Measurements from ENCODE around the gene DPP9. TPM values are rescaled to one million over a fixed set of nuclear protein-coding genes. Genes with fewer than 3 reads are reported as not detected.
A peak's percentile ranks its signal among the peaks of the same experiment; 100 is the strongest.

DPP9 gene
- total RNA-seq, 1 donor from 2014 or later, result 17.1 TPM

DNA sequence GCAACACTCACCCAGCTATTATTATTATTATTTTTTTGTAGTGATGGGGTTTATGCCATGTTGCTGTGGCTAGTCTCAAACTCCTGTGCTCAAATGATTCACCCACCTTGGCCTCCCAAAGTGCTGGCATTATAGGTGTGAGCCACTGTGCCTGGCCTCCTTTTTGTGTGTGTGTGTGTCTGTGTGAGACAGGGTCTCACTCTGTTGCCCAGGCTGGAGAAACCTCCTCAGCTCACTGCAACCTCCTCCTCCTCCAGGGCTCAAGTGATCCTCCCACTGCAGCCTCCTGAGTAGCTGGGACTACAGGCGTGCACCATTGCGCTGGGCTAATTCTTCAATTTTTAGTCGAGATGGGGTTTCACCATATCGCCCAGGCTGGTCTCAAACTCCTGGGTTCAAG, 49.9 kb downstream of the DPP9 start:
- Mint-ChIP-seq H3K36me3 (peaks cover 1% of the 10 kb centered on the region), H3K27ac (no peak overlapping the region), H3K27me3 (ENCODE audit: insufficient read depth, low read depth) (peaks cover 8% of the 10 kb centered on the region), H3K9me3 (no peaks in the 10 kb centered on the region), H3K4me1 (peaks cover 34% of the 10 kb centered on the region), H3K4me3 (no peak overlapping the region)
- Histone ChIP-seq H3K79me2 (ENCODE audit: low read depth) (peaks cover 13% of the 10 kb centered on the region), H2AFZ (replicated peaks) (no peak overlapping the region), H3K27me3 (no peaks in the 10 kb centered on the region), H3K4me1 (peaks cover 3% of the 10 kb centered on the region), H3K9ac (no peak overlapping the region), H3K36me3 (no peaks in the 10 kb centered on the region), H4K20me1 (ENCODE audit: low read depth) (no peaks in the 10 kb centered on the region), H3K4me2 (no peak overlapping the region), H3K9me3 (ENCODE audit: low read depth) (no peaks in the 10 kb centered on the region), H3K27ac (no peak overlapping the region), H3F3A (ENCODE audit: low read depth) (peaks cover 41% of the 10 kb centered on the region), H3K4me3 (no peak overlapping the region)
- no peak for DNase-seq (ENCODE audit: low spot score)
- TF ChIP-seq EZH2 (IDR thresholded peaks at IDR 0.05) (no peak), EZH2phosphoT487 (IDR thresholded peaks at IDR 0.05) (no peak)
- TF ChIP-seq, protein P1, sequence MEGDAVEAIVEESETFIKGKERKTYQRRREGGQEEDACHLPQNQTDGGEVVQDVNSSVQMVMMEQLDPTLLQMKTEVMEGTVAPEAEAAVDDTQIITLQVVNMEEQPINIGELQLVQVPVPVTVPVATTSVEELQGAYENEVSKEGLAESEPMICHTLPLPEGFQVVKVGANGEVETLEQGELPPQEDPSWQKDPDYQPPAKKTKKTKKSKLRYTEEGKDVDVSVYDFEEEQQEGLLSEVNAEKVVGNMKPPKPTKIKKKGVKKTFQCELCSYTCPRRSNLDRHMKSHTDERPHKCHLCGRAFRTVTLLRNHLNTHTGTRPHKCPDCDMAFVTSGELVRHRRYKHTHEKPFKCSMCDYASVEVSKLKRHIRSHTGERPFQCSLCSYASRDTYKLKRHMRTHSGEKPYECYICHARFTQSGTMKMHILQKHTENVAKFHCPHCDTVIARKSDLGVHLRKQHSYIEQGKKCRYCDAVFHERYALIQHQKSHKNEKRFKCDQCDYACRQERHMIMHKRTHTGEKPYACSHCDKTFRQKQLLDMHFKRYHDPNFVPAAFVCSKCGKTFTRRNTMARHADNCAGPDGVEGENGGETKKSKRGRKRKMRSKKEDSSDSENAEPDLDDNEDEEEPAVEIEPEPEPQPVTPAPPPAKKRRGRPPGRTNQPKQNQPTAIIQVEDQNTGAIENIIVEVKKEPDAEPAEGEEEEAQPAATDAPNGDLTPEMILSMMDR (IDR thresholded peaks at IDR 0.05), result no peak

DNA sequence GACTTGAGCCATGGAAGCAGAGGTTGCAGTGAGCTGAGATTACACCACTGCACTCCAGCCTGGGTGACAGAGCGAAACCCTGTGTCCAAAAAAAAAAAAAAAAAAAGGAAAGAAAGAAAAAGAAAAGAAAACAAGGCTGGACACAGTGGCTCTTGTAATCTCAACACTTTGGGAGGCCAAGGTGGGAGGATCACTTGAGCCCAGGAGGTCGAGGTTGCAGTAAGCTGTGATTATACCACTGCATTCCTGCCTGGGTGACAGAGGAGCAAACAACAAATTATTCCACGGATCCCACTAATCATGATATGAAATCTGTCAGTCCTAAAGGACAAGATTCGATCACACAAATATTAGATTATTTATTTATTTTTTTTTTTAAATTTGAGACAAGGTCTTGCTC, 50.4 kb downstream of the DPP9 start:
- no peaks in the 10 kb centered on the region for H3K36me3 ChIP-seq
- H3K4me1 ChIP-seq, result peaks cover 3% of the 10 kb centered on the region
- no peak overlapping the region for H3K27ac ChIP-seq
- no peak overlapping the region for H3K9ac ChIP-seq
- Mint-ChIP-seq H3K9me3 (no peaks in the 10 kb centered on the region), H3K27me3 (ENCODE audit: insufficient read depth, low read depth) (peaks cover 8% of the 10 kb centered on the region), H3K36me3 (peaks cover 2% of the 10 kb centered on the region), H3K27ac (no peak overlapping the region), H3K4me1 (peaks cover 37% of the 10 kb centered on the region), H3K4me3 (peak overlapping the region; percentile 18)
- no peaks in the 10 kb centered on the region for H3K27me3 ChIP-seq
- H2AFZ ChIP-seq (replicated peaks), result no peak overlapping the region
- H4K20me1 ChIP-seq (ENCODE audit: low read depth), result no peaks in the 10 kb centered on the region
- TF ChIP-seq, protein P1 (IDR thresholded peaks at IDR 0.05), result no peak
- TF ChIP-seq EZH2phosphoT487 (IDR thresholded peaks at IDR 0.05) (no peak), EZH2 (IDR thresholded peaks at IDR 0.05) (no peak)
- no peaks in the 10 kb centered on the region for H3K9me3 ChIP-seq (ENCODE audit: low read depth)
- H3F3A ChIP-seq (ENCODE audit: low read depth), result peaks cover 39% of the 10 kb centered on the region
- DNase-seq (ENCODE audit: low spot score), result no peak
- H3K4me2 ChIP-seq, result no peak overlapping the region
- no peak overlapping the region for H3K4me3 ChIP-seq
- peaks cover 18% of the 10 kb centered on the region for H3K79me2 ChIP-seq (ENCODE audit: low read depth)

DNA sequence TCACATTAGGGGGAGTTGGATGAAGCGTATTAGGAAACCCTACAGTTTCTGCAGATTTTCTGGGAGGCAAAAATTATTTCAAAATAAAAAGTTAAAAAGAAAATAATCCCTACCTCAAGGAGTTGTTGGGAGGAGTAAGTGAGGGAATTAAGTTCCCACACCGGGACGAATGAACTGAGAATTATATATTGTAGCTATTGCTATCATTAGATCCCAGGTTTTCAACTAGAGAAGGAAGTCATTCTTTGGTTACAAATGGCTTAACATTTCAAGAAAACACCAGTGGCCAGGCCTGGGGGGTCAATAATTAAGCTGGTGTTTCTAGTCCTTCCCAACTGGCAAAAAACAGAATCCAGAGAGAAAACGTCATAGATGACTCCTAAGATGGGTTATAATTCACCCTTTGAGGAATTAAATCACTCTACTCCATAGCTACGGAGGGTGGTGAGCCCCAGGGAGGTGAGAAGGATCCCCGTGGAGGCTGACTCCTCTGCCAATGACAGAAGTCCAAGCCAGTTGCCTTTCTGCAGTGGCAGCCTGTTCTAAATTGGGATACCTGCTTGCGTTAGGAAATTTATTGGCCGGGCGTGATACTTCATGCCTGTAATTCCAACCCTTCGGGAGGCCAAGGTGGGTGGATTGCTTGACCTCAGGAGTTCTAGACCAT, 52.3 kb downstream of the DPP9 start:
- Histone ChIP-seq H3K36me3 (no peaks in the 10 kb centered on the region), H3K27me3 (no peaks in the 10 kb centered on the region), H3F3A (ENCODE audit: low read depth) (peaks cover 27% of the 10 kb centered on the region), H3K9me3 (ENCODE audit: low read depth) (no peaks in the 10 kb centered on the region), H3K79me2 (ENCODE audit: low read depth) (peaks cover 21% of the 10 kb centered on the region), H3K4me2 (no peak overlapping the region), H3K4me3 (no peak overlapping the region), H3K4me1 (peaks cover 3% of the 10 kb centered on the region), H4K20me1 (ENCODE audit: low read depth) (no peaks in the 10 kb centered on the region), H3K27ac (no peak overlapping the region), H3K9ac (no peak overlapping the region), H2AFZ (replicated peaks) (no peak overlapping the region)
- Mint-ChIP-seq H3K27me3 (ENCODE audit: insufficient read depth, low read depth) (peaks cover 4% of the 10 kb centered on the region), H3K27ac (no peak overlapping the region), H3K9me3 (no peaks in the 10 kb centered on the region), H3K4me3 (peak overlapping the region; percentile 84), H3K36me3 (peaks cover 5% of the 10 kb centered on the region), H3K4me1 (peaks cover 30% of the 10 kb centered on the region)
- TF ChIP-seq, protein P1 (IDR thresholded peaks at IDR 0.05), result no peak
- TF ChIP-seq EZH2 (IDR thresholded peaks at IDR 0.05), result no peak
- no peak for TF ChIP-seq EZH2phosphoT487 (IDR thresholded peaks at IDR 0.05)
- DNase-seq (ENCODE audit: low spot score), result no peak

All from neural progenitor cell (in vitro differentiated cells).